GM23248 (cell line): ENCODE data around the gene ENO1. TPM values are rescaled to one million over a fixed set of nuclear protein-coding genes. Genes with fewer than 3 reads are reported as not detected.

Experiments
- DNase-seq: peaks from one replicate; pipeline ENCODE4 v3.0.0-alpha.2; 2015
- H2AFZ ChIP-seq: fragments of 200-600 bp; sonication (generic); 2 replicates; pipeline ENCODE4 v1.6.1; 2016; ENCODE audit warnings: antibody characterized with exemption
- H3F3A ChIP-seq: fragments of 200-600 bp; sonication (generic); 2 replicates; pipeline ENCODE4 v1.6.1; 2016; ENCODE audit warnings: mild to moderate bottlenecking, antibody characterized with exemption, mixed run types; ENCODE audit not compliant: insufficient read depth
- H3K27ac ChIP-seq: fragments of 200-600 bp; sonication (generic); 2 replicates; pipeline ENCODE4 v1.5.1; 2016; ENCODE audit warnings: mild to moderate bottlenecking
- H3K27me3 ChIP-seq: fragments of 200-600 bp; sonication (generic); replicated peaks from 2 replicates; pipeline ENCODE4 v1.6.1; 2016; ENCODE audit warnings: mild to moderate bottlenecking; ENCODE audit not compliant: insufficient read depth
- H3K36me3 ChIP-seq: fragments of 200-600 bp; sonication (generic); 2 replicates; pipeline ENCODE4 v1.6.1; 2016; ENCODE audit warnings: low read depth, mild to moderate bottlenecking
- H3K4me1 ChIP-seq: fragments of 200-600 bp; sonication (generic); 2 replicates; pipeline ENCODE4 v1.6.1; 2016; ENCODE audit warnings: mild to moderate bottlenecking; ENCODE audit not compliant: insufficient read depth
- H3K4me2 ChIP-seq: fragments of 200-600 bp; sonication (generic); one replicate; pipeline ENCODE4 v1.6.1; 2016; ENCODE audit warnings: mild to moderate bottlenecking; ENCODE audit not compliant: unreplicated experiment
- H3K4me3 ChIP-seq: fragments of 200-600 bp; sonication (generic); 2 replicates; pipeline ENCODE4 v1.5.1; 2016; ENCODE audit warnings: mild to moderate bottlenecking
- H3K79me2 ChIP-seq: fragments of 200-600 bp; sonication (generic); 2 replicates; pipeline ENCODE4 v1.6.1; 2016; ENCODE audit warnings: mild to moderate bottlenecking; ENCODE audit not compliant: insufficient read depth
- H3K9ac ChIP-seq: fragments of 200-600 bp; sonication (generic); 2 replicates; pipeline ENCODE4 v1.6.1; 2016; ENCODE audit warnings: mild to moderate bottlenecking
- H3K9me2 ChIP-seq: fragments of 200-600 bp; sonication (generic); 2 replicates; pipeline ENCODE4 v1.6.1; 2016; ENCODE audit warnings: mixed run types, mild to moderate bottlenecking, moderate library complexity; ENCODE audit not compliant: insufficient read depth
- H3K9me3 ChIP-seq: fragments of 200-600 bp; sonication (generic); one replicate; pipeline ENCODE4 v1.6.1; 2017; ENCODE audit warnings: low read depth
- H4K20me1 ChIP-seq: fragments of 200-600 bp; sonication (generic); 2 replicates; pipeline ENCODE4 v1.6.0; 2016; ENCODE audit not compliant: insufficient read depth
- EZH2 ChIP-seq: fragments of 200-600 bp; sonication (generic); IDR thresholded peaks from 2 replicates; pipeline ENCODE4 v1.6.1; 2018; ENCODE audit warnings: antibody characterized with exemption, mild to moderate bottlenecking; ENCODE audit not compliant: insufficient read depth, poor library complexity, severe bottlenecking
- EZH2phosphoT487 ChIP-seq: fragments of 200-600 bp; sonication (generic); IDR thresholded peaks from 2 replicates; pipeline ENCODE4 v1.6.1; 2018; ENCODE audit warnings: antibody characterized with exemption, moderate library complexity, mild to moderate bottlenecking, low read depth; ENCODE audit not compliant: insufficient read depth
- WGBS, 2 experiments: methylation state at CpG; one replicate each; pipeline ENCODE4 v1.1.6; 2015 to 2017; ENCODE audit warnings: low lambda C conversion rate in 2 of 2, low coverage in 1 of 2; ENCODE audit errors: missing lambda C conversion rate in 2 of 2; 5-methylcytosine and 5-hydroxymethylcytosine counted together
- in situ Hi-C: fragments of 300-500 bp; cut with MboI; formaldehyde crosslinking; loops from 2 replicates; pipeline ENCODE4 v1.15.0; 2020
- polyA plus RNA-seq: library from polyadenylated mRNA; unstranded; fragments of >200 nt; fragmentation: Nextera tagmentation; extraction: Ambion mirVana; gene quantifications from 2 replicates; pipeline ENCODE4 v1.2.1, GENCODE V29; 2016
- total RNA-seq: library from RNA; depleted of rRNA; stranded (reverse); fragments of >200 nt; shearing (Covaris generic); gene quantifications from 2 replicates; pipeline ENCODE4 v1.2.3, GENCODE V29; 2014

The ENO1 gene
- total and polyA plus RNA-seq, 2 experiments from 2014 or later = 2,185 to 2,304 TPM

DNA sequence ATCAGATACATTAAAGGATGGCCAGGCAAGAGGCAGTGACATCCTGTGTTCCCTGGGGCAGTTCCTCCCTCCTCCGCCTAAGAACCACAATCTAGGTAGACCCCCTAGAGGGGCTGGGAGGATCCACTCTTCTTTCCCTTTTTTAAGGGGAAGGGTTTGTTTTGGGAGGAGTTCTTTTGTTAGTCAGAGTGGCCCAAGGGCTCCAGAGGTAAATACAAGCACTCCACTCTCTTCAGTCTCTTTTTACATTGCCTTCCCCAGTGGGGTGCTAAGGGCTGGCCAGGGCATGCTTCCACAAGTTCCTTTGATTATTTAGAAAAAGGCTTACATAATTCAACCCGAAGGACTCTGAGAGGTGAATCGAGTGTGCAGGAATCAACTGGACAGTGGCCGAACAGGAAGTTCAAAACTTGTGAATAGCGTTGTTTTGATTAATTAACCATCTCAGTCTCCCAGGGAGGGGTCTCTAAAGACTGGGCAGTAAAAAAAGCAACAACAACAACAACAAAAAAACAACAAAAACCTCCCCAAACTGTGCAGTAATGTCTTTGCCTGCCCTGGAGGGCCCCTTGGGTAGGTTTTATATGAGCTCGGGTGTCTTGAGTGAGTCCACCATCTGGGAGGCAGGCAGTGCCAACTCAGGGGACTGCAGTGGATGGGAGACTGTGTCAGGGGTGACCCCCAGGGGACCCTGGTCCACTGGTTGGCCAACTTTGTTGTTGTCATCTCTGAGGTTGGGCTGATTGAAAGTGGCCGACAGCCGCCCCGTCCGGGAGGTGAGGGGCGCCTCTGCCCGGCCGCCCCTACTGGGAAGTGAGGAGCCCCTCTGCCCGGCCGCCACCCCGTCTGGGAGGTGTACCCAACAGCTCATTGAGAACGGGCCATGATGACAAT is 33.2 kb upstream of the ENO1 start:
- Histone ChIP-seq H3K4me1 (no peaks in the 10 kb centered on the region), H3K4me2 (no peak overlapping the region), H4K20me1 (no peaks in the 10 kb centered on the region), H3K9ac (no peak overlapping the region), H3K4me3 (no peak overlapping the region), H3K27me3 (no peaks in the 10 kb centered on the region), H3K36me3 (no peaks in the 10 kb centered on the region), H2AFZ (no peak overlapping the region; the same call in 1 of the 2 replicates), H3F3A (no peaks in the 10 kb centered on the region), H3K27ac (no peak overlapping the region), H3K9me3 (no peaks in the 10 kb centered on the region), H3K9me2 (no peaks in the 10 kb centered on the region), H3K79me2 (no peaks in the 10 kb centered on the region)
- no peak for TF ChIP-seq EZH2phosphoT487
- TF ChIP-seq EZH2 = no peak
- in situ Hi-C loops = no loop called here
- no peak for DNase-seq
- 78 to 84% methylated on average over 9 to 16 of the region's 17 CpGs for WGBS, 2 experiments

GRCh38 chr1:8910914-8911313 is 32.4 kb upstream of the ENO1 start:
- H3K9me3 ChIP-seq = no peaks in the 10 kb centered on the region
- DNase-seq = no peak
- H2AFZ ChIP-seq = no peak overlapping the region; the same call in 1 of the 2 replicates
- no peaks in the 10 kb centered on the region for H3K27me3 ChIP-seq
- TF ChIP-seq EZH2 (no peak), EZH2phosphoT487 (no peak)
- no peaks in the 10 kb centered on the region for H3K9me2 ChIP-seq
- peaks cover 4% of the 10 kb centered on the region for H3F3A ChIP-seq
- no peaks in the 10 kb centered on the region for H3K36me3 ChIP-seq
- no peaks in the 10 kb centered on the region for H3K79me2 ChIP-seq
- no peak overlapping the region for H3K4me2 ChIP-seq
- H3K27ac ChIP-seq = no peak overlapping the region
- H4K20me1 ChIP-seq = no peaks in the 10 kb centered on the region
- peaks cover 4% of the 10 kb centered on the region for H3K4me1 ChIP-seq
- 52 to 56% methylated on average over 6 of the region's 6 CpGs for WGBS, 2 experiments
- no peak overlapping the region for H3K4me3 ChIP-seq
- H3K9ac ChIP-seq = no peak overlapping the region
- in situ Hi-C loops = no loop called here

- peaks cover 10% of the 10 kb centered on the region for H3F3A ChIP-seq
- no peak overlapping the region for H2AFZ ChIP-seq
- no peaks in the 10 kb centered on the region for H3K9me3 ChIP-seq
- TF ChIP-seq EZH2phosphoT487 (no peak), EZH2 (no peak)
- no peak overlapping the region for H3K9ac ChIP-seq
- no peaks in the 10 kb centered on the region for H3K36me3 ChIP-seq
- H3K4me2 ChIP-seq = no peak overlapping the region
- peaks cover 10% of the 10 kb centered on the region for H3K4me1 ChIP-seq
- no peak for DNase-seq
- H3K79me2 ChIP-seq = no peaks in the 10 kb centered on the region
- no peaks in the 10 kb centered on the region for H4K20me1 ChIP-seq
- no peaks in the 10 kb centered on the region for H3K27me3 ChIP-seq
- in situ Hi-C loops = no loop called here
- H3K9me2 ChIP-seq = no peaks in the 10 kb centered on the region
- 92 to 96% methylated on average over 3 of the region's 3 CpGs for WGBS, 2 experiments
- no peak overlapping the region for H3K27ac ChIP-seq
- no peak overlapping the region for H3K4me3 ChIP-seq
These were observed 31.8 kb upstream of the ENO1 start for GRCh38 chr1:8910331-8910730.

DNA sequence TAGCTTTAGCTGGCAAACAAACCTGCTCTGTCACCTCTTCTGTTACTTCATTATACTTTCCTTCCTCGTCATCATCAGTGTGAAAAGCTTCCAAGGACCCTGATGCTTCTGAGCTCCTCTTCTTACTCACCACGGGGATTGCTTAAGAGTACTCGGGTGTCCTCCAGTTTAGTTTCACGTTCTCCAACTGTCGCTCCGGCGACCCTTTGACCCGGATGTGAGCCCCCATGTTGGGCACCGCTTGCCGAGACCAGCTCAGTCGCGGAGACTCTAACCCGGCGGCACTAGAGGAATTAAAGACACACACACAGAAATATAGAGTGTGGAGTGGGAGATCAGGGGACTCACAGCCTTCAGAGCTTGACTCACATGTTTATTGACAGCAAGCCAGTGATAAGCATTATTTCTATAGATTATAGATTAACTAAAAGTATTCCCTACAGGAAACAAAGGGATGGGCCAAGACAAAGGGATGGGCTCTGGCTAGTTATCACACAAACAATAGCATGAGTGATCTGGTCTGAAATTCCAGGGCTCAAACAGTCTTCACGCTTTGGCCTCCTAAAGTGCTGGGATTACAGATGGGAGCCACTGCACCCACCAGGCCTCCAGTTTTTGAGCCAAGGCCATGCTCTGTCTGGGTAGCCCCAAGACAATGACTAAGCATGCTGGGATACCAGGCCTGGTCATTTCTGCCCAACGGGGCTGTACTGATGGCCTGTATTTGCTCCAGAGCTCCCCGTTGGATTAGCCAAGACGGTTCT is 30.1 kb upstream of the ENO1 start:
- no peak for TF ChIP-seq EZH2phosphoT487
- no peak for TF ChIP-seq EZH2
- Histone ChIP-seq H4K20me1 (no peaks in the 10 kb centered on the region), H3K36me3 (no peaks in the 10 kb centered on the region), H3K4me1 (peaks cover 27% of the 10 kb centered on the region), H3K79me2 (no peaks in the 10 kb centered on the region), H3K9ac (no peak overlapping the region), H3K4me2 (no peak overlapping the region), H3K4me3 (no peak overlapping the region), H3K27ac (no peak overlapping the region), H3K9me3 (no peaks in the 10 kb centered on the region), H3K9me2 (no peaks in the 10 kb centered on the region), H3F3A (peaks cover 22% of the 10 kb centered on the region), H2AFZ (no peak overlapping the region), H3K27me3 (no peaks in the 10 kb centered on the region)
- WGBS, 2 experiments = 82 to 87% methylated on average over 18 of the region's 18 CpGs
- peak; percentile 38 for DNase-seq
- in situ Hi-C loops = no loop called here
